IMR-90 (cell line): ENCODE data around the gene ZSCAN10. TPM values are rescaled to one million over a fixed set of nuclear protein-coding genes. Genes with fewer than 3 reads are reported as not detected.

ENCODE experiments used
- ATAC-seq: fragments of 200-7000 bp; cut with Tn5 transposase; 2 replicates; pipeline ENCODE4 v1.9.1; 2020; ENCODE audit warnings: low read depth, mild to moderate bottlenecking, moderate library complexity
- BruUV-seq: library from RNA; stranded (reverse); fragments of 400-500 nt; replicated peaks from 2 replicates; lab custom pipeline; 2021; lab: Mats Ljungman, UMichigan
- CTCF ChIA-PET: fragments of 300-600 bp; formaldehyde crosslinking; extraction: SDS; loops from one replicate; lab custom pipeline; 2021; ENCODE audit warnings: antibody characterized with exemption; lab: Yijun Ruan, JAX
- POLR2A ChIA-PET: fragments of 300-600 bp; sonication (Branson Sonifier 250); formaldehyde crosslinking; loops from one replicate; lab custom pipeline; 2022; ENCODE audit warnings: antibody characterized with exemption; ENCODE audit not compliant: unreplicated experiment; lab: Charles Lee
- DNase-seq: peaks from one replicate; pipeline ENCODE4 v3.0.0; 2013
- H2AFZ ChIP-seq: replicated peaks from 2 replicates; pipeline ENCODE3; 2013; ENCODE audit warnings: low read length, mild to moderate bottlenecking; ENCODE audit not compliant: poor library complexity
- H2AK5ac ChIP-seq: 2 replicates; pipeline ENCODE4 v1.6.1; 2013; ENCODE audit warnings: low read depth, low read length, inconsistent platforms
- H2AK9ac ChIP-seq: replicated peaks from 2 replicates; pipeline ENCODE3; 2013; ENCODE audit warnings: mild to moderate bottlenecking, low read depth, low read length, moderate library complexity; ENCODE audit not compliant: poor library complexity
- H2BK120ac ChIP-seq: 2 replicates; pipeline ENCODE4 v1.6.1; 2013; ENCODE audit warnings: low read depth, low read length, inconsistent platforms
- H2BK15ac ChIP-seq: 3 replicates; pipeline ENCODE4 v1.6.1; 2013; ENCODE audit warnings: low read depth, low read length, inconsistent platforms
- H2BK20ac ChIP-seq: 2 replicates; pipeline ENCODE4 v1.6.1; 2013; ENCODE audit warnings: low read depth, mild to moderate bottlenecking, inconsistent platforms, low read length, moderate library complexity
- H2BK5ac ChIP-seq: 2 replicates; pipeline ENCODE4 v1.6.1; 2013; ENCODE audit warnings: mild to moderate bottlenecking, low read depth, low read length, inconsistent platforms; ENCODE audit not compliant: poor library complexity, severe bottlenecking
- H3K14ac ChIP-seq: replicated peaks from 2 replicates; pipeline ENCODE4 v1.6.1; 2013; ENCODE audit warnings: low read depth, low read length, inconsistent platforms
- H3K18ac ChIP-seq: 2 replicates; pipeline ENCODE4 v1.6.1; 2013; ENCODE audit warnings: low read depth, low read length, control low read depth
- H3K23ac ChIP-seq: 2 replicates; pipeline ENCODE4 v1.6.1; 2013; ENCODE audit warnings: low read depth, low read length, inconsistent platforms
- H3K27ac ChIP-seq: 2 replicates; pipeline ENCODE4 v1.5.1; 2013; ENCODE audit warnings: mild to moderate bottlenecking, control low read depth, low read length; ENCODE audit not compliant: insufficient read depth
- H3K27me3 ChIP-seq: 2 replicates; pipeline ENCODE4 v1.6.1; 2013; ENCODE audit warnings: low read length; ENCODE audit not compliant: control insufficient read depth, insufficient read depth
- H3K36me3 ChIP-seq: 2 replicates; pipeline ENCODE4 v1.6.1; 2013; ENCODE audit warnings: low read length, mixed read lengths; ENCODE audit not compliant: control insufficient read depth, insufficient read depth
- H3K4ac ChIP-seq: 2 replicates; pipeline ENCODE4 v1.6.1; 2013; ENCODE audit warnings: low read depth, low read length, inconsistent platforms
- H3K4me1 ChIP-seq: 2 replicates; pipeline ENCODE4 v1.6.1; 2013; ENCODE audit warnings: low read length, mixed read lengths; ENCODE audit not compliant: control insufficient read depth, insufficient read depth
- H3K4me2 ChIP-seq: 2 replicates; pipeline ENCODE4 v1.6.1; 2013; ENCODE audit warnings: low read depth, mild to moderate bottlenecking, control low read depth, low read length, moderate library complexity
- H3K4me3 ChIP-seq: 2 replicates; pipeline ENCODE4 v1.5.1; 2013; ENCODE audit warnings: low read depth, mild to moderate bottlenecking, control low read depth, low read length, moderate library complexity; ENCODE audit not compliant: insufficient read depth
- H3K56ac ChIP-seq: 2 replicates; pipeline ENCODE4 v1.6.1; 2013; ENCODE audit warnings: low read length, inconsistent platforms; ENCODE audit not compliant: insufficient read depth; ENCODE audit errors: extremely low read depth
- H3K79me1 ChIP-seq, 2 experiments: 2 replicates each; pipeline ENCODE4 v1.6.1; 2013; ENCODE audit warnings: low read length in 2 of 2, inconsistent platforms in 1 of 2, low read depth in 1 of 2
- H3K9ac ChIP-seq: 2 replicates; pipeline ENCODE4 v1.6.1; 2013; ENCODE audit warnings: low read depth, low read length, control low read depth
- H3K9me1 ChIP-seq: 2 replicates; pipeline ENCODE4 v1.6.1; 2013; ENCODE audit warnings: low read length, inconsistent platforms; ENCODE audit not compliant: insufficient read depth
- H3K9me3 ChIP-seq: 2 replicates; pipeline ENCODE4 v1.6.1; 2013; ENCODE audit warnings: low read length; ENCODE audit not compliant: control insufficient read depth, insufficient read depth
- H4K20me1 ChIP-seq: 2 replicates; pipeline ENCODE4 v1.6.1; 2013; ENCODE audit warnings: low read length, inconsistent platforms; ENCODE audit not compliant: insufficient read depth
- H4K5ac ChIP-seq: 2 replicates; pipeline ENCODE4 v1.6.1; 2013; ENCODE audit warnings: mild to moderate bottlenecking, low read depth, low read length, control low read depth
- H4K8ac ChIP-seq, 2 experiments: 2 replicates each; pipeline ENCODE4 v1.6.1; 2013; ENCODE audit warnings: low read depth in 2 of 2, low read length in 2 of 2, control low read depth in 1 of 2, inconsistent platforms in 1 of 2
- H4K91ac ChIP-seq: 2 replicates; pipeline ENCODE4 v1.6.1; 2013; ENCODE audit warnings: low read depth, low read length, inconsistent platforms; ENCODE audit not compliant: insufficient read depth
- BHLHE40 ChIP-seq: fragments of 150-350 bp; IDR thresholded peaks from 2 replicates; pipeline ENCODE4 v1.6.1; 2016; ENCODE audit warnings: mild to moderate bottlenecking, low read depth, low read length
- CEBPB ChIP-seq: IDR thresholded peaks from 2 replicates; pipeline ENCODE4 v1.6.1; 2012; ENCODE audit warnings: low read depth, low read length, improper control_type of control experiment
- CHD1 ChIP-seq: IDR thresholded peaks from 2 replicates; pipeline ENCODE4 v1.6.1; 2012; ENCODE audit warnings: low read depth, low read length, improper control_type of control experiment
- CTCF ChIP-seq: conservative IDR thresholded peaks from 2 replicates; pipeline ENCODE4 v1.5.1; 2012; ENCODE audit warnings: mild to moderate bottlenecking, low read depth, low read length, improper control_type of control experiment
- ELK1 ChIP-seq: fragments of 150-350 bp; IDR thresholded peaks from 2 replicates; pipeline ENCODE4 v1.6.1; 2016; ENCODE audit warnings: low read depth, mild to moderate bottlenecking, low read length, moderate library complexity, borderline replicate concordance
- FOS ChIP-seq: fragments of 150-350 bp; IDR thresholded peaks from 2 replicates; pipeline ENCODE4 v1.6.1; 2016; ENCODE audit warnings: low read depth, low read length
- MAFK ChIP-seq: IDR thresholded peaks from 2 replicates; pipeline ENCODE4 v1.6.1; 2012; ENCODE audit warnings: low read depth, low read length, improper control_type of control experiment
- MAZ ChIP-seq: IDR thresholded peaks from 2 replicates; pipeline ENCODE4 v1.6.1; 2012; ENCODE audit warnings: low read depth, mild to moderate bottlenecking, low read length, improper control_type of control experiment, moderate library complexity, borderline replicate concordance
- MXI1 ChIP-seq: IDR thresholded peaks from 2 replicates; pipeline ENCODE4 v1.6.1; 2012; ENCODE audit warnings: low read depth, mild to moderate bottlenecking, low read length, moderate library complexity, borderline replicate concordance
- NFE2L2 ChIP-seq: fragments of 150-350 bp; IDR thresholded peaks from 2 replicates; pipeline ENCODE4 v1.6.1; 2016; ENCODE audit warnings: low read depth, mild to moderate bottlenecking, low read length
- POLR2A ChIP-seq: IDR thresholded peaks from 2 replicates; pipeline ENCODE4 v1.6.1; 2012; ENCODE audit warnings: mild to moderate bottlenecking, low read depth, low read length
- RAD21 ChIP-seq: IDR thresholded peaks from 2 replicates; pipeline ENCODE4 v1.6.1; 2012; ENCODE audit warnings: low read length, improper control_type of control experiment
- RCOR1 ChIP-seq: IDR thresholded peaks from 2 replicates; pipeline ENCODE4 v1.6.1; 2012; ENCODE audit warnings: mild to moderate bottlenecking, low read length, improper control_type of control experiment; ENCODE audit not compliant: insufficient replicate concordance
- RFX5 ChIP-seq: IDR thresholded peaks from 2 replicates; pipeline ENCODE4 v1.8.0; 2012; ENCODE audit warnings: low read depth, mild to moderate bottlenecking, low read length, moderate library complexity
- USF2 ChIP-seq: fragments of 150-350 bp; IDR thresholded peaks from 2 replicates; pipeline ENCODE4 v1.6.1; 2017; ENCODE audit warnings: mild to moderate bottlenecking, antibody characterized with exemption, low read length, low read depth
- WGBS, 2 experiments: methylation state at CpG; one replicate each; pipeline versions ENCODE4 v1.1.5 to v1.1.7; 2013; ENCODE audit warnings: missing lambda C conversion rate in 2 of 2; ENCODE audit not compliant: insufficient read length in 1 of 2; ENCODE audit errors: extremely low coverage in 2 of 2; 5-methylcytosine and 5-hydroxymethylcytosine counted together
- dilution Hi-C: fragments of 300-500 bp; cut with HindIII; formaldehyde crosslinking; loops from one replicate; pipeline ENCODE4 v1.14.3; 2018; ENCODE audit warnings: low sequenced_read_pairs; ENCODE audit not compliant: unreplicated experiment
- in situ Hi-C: fragments of 300-500 bp; cut with MboI; formaldehyde crosslinking; loops from 3 replicates; pipeline ENCODE4 v1.14.3; 2019; ENCODE audit warnings: low sequenced_read_pairs, inconsistent platforms, mixed read lengths
- intact Hi-C: fragments of 100-400 bp; cut with micrococcal nuclease; formaldehyde crosslinking; loops from 2 replicates; pipeline ENCODE4 v1.10.0; 2022
- polyA plus RNA-seq, 3 experiments: library from polyadenylated mRNA; depleted of rRNA; stranded (reverse); fragments of >200 nt; gene quantifications; 2 replicates each; pipeline ENCODE4 v1.2.3, GENCODE V29; 2012; ENCODE audit warnings: low replicate concordance in 1 of 3
- total RNA-seq: library from RNA; depleted of rRNA; stranded (reverse); fragments of >200 nt; gene quantifications from 2 replicates; pipeline ENCODE4 v1.2.3, GENCODE V29; 2012

The ZSCAN10 gene
- total and polyA plus RNA-seq, 2 of the 4 experiments (the other 2 are of a cell fraction) = not detected

GRCh38 chr16:3046641-3047386 is 52.3 kb downstream of the ZSCAN10 start:
- Histone ChIP-seq H3K14ac (no peak overlapping the region), H4K91ac (no peak overlapping the region), H2AK5ac (no peak overlapping the region), H3K4ac (no peak overlapping the region), H4K8ac (no peak overlapping the region), H3K36me3 (no peaks in the 10 kb centered on the region), H2BK15ac (no peak overlapping the region), H2BK120ac (no peak overlapping the region), H2AFZ (no peak overlapping the region), H3K56ac (no peak overlapping the region), H2AK9ac (no peak overlapping the region), H3K27ac (no peak overlapping the region), H3K27me3 (peaks cover 67% of the 10 kb centered on the region), H3K9me1 (no peaks in the 10 kb centered on the region), H2BK20ac (no peak overlapping the region), H4K20me1 (no peaks in the 10 kb centered on the region), H3K4me2 (no peak overlapping the region), H4K5ac (no peak overlapping the region), H3K4me1 (no peaks in the 10 kb centered on the region; the same call in 1 of the 2 replicates), H3K79me1 (no peaks in the 10 kb centered on the region), H3K9me3 (no peaks in the 10 kb centered on the region; the same call in 1 of the 2 replicates), H3K23ac (no peak overlapping the region), H3K18ac (no peak overlapping the region), H3K9ac (no peak overlapping the region), H3K4me3 (no peak overlapping the region), H2BK5ac (no peak overlapping the region)
- ChIA-PET CTCF (interaction anchor here (0.6 kb wide), 1 partner anchor 55 kb away, joined by 3 read pairs; no protein-coding TSS in a partner anchor), POLR2A (no interaction called here)
- intact Hi-C loops (no loop called here), in situ Hi-C loops (no loop called here), dilution Hi-C loops (no loop called here)
- 3% methylated on average over 22 of the region's 54 CpGs; no CpG with 5 or more reads in 1 of the 2 experiments for WGBS, 2 experiments
- no TSS peak for BruUV-seq
- ATAC-seq = peak; percentile 19; the same call in 1 of the 2 replicates
- DNase-seq = no peak
- TF ChIP-seq MAFK = no peak
- no peak for TF ChIP-seq CTCF
- no peak for TF ChIP-seq RAD21
- no peak for TF ChIP-seq POLR2A
- no peak for TF ChIP-seq NFE2L2
- TF ChIP-seq RFX5 = no peak
- TF ChIP-seq MXI1 = no peak
- TF ChIP-seq ELK1 = no peak
- no peak for TF ChIP-seq CEBPB
- no peak for TF ChIP-seq FOS
- no peak for TF ChIP-seq USF2
- no peak for TF ChIP-seq CHD1
- no peak for TF ChIP-seq RCOR1
- no peak for TF ChIP-seq BHLHE40
- no peak for TF ChIP-seq MAZ
